Measurements from ENCODE around the gene TEX35. TPM values are rescaled to one million over a fixed set of nuclear protein-coding genes. Genes with fewer than 3 reads are reported as not detected.

Gene TEX35
- total and polyA plus RNA-seq, 2 experiments from 2014 or later = not detected

GRCh38 chr1:178498896-178499675 is 13.8 kb upstream of the TEX35 start:
- no peak overlapping the region for H3K27ac ChIP-seq
- H3K4me3 ChIP-seq = no peak overlapping the region
- no peaks in the 10 kb centered on the region for H3K36me3 ChIP-seq
- no peak for DNase-seq (ENCODE audit: low read depth in 1 of 2, low spot score in 1 of 2)
- TF ChIP-seq CTCF (IDR thresholded peaks at IDR 0.05; ENCODE audit: low read depth, low read length) = no peak
- H3K27me3 ChIP-seq = no peaks in the 10 kb centered on the region
- no peaks in the 10 kb centered on the region for H3K4me1 ChIP-seq (ENCODE audit: low read depth)
- no peaks in the 10 kb centered on the region for H3K9me3 ChIP-seq (ENCODE audit: low read depth)

GRCh38 chr1:178500091-178500770 is 12.7 kb upstream of the TEX35 start:
- DNase-seq (ENCODE audit: low read depth in 1 of 2, low spot score in 1 of 2) = no peak
- Histone ChIP-seq H3K36me3 (no peaks in the 10 kb centered on the region), H3K27ac (no peak overlapping the region), H3K4me1 (ENCODE audit: low read depth) (no peaks in the 10 kb centered on the region), H3K27me3 (no peaks in the 10 kb centered on the region), H3K9me3 (ENCODE audit: low read depth) (no peaks in the 10 kb centered on the region), H3K4me3 (no peak overlapping the region)
- TF ChIP-seq CTCF (IDR thresholded peaks at IDR 0.05; ENCODE audit: low read depth, low read length) = no peak

GRCh38 chr1:178500936-178501554 is 11.9 kb upstream of the TEX35 start:
- Histone ChIP-seq H3K9me3 (ENCODE audit: low read depth) (no peaks in the 10 kb centered on the region), H3K27me3 (no peaks in the 10 kb centered on the region), H3K36me3 (no peaks in the 10 kb centered on the region), H3K27ac (no peak overlapping the region), H3K4me3 (no peak overlapping the region), H3K4me1 (ENCODE audit: low read depth) (no peaks in the 10 kb centered on the region)
- no peak for TF ChIP-seq CTCF (IDR thresholded peaks at IDR 0.05; ENCODE audit: low read depth, low read length)
- DNase-seq (ENCODE audit: low read depth in 1 of 2, low spot score in 1 of 2) = no peak

GRCh38 chr1:178501705-178502329 is 11.1 kb upstream of the TEX35 start:
- peak; percentile 79 to 89 for DNase-seq (ENCODE audit: low read depth in 1 of 2, low spot score in 1 of 2)
- Histone ChIP-seq H3K27me3 (no peaks in the 10 kb centered on the region), H3K27ac (no peak overlapping the region), H3K9me3 (ENCODE audit: low read depth) (no peaks in the 10 kb centered on the region), H3K36me3 (no peaks in the 10 kb centered on the region), H3K4me3 (no peak overlapping the region), H3K4me1 (ENCODE audit: low read depth) (peaks cover 3% of the 10 kb centered on the region)
- peak; percentile 98 for TF ChIP-seq CTCF (IDR thresholded peaks at IDR 0.05; ENCODE audit: low read depth, low read length)

GRCh38 chr1:178502330-178502714 is 10.6 kb upstream of the TEX35 start:
- no peak for DNase-seq (ENCODE audit: low read depth in 1 of 2, low spot score in 1 of 2)
- no peak for TF ChIP-seq CTCF (IDR thresholded peaks at IDR 0.05; ENCODE audit: low read depth, low read length)
- Histone ChIP-seq H3K9me3 (ENCODE audit: low read depth) (no peaks in the 10 kb centered on the region), H3K27me3 (no peaks in the 10 kb centered on the region), H3K4me3 (no peak overlapping the region), H3K4me1 (ENCODE audit: low read depth) (peaks cover 6% of the 10 kb centered on the region), H3K36me3 (no peaks in the 10 kb centered on the region), H3K27ac (no peak overlapping the region)

All from cardiac muscle cell (in vitro differentiated cells and primary cell).